Karpas-422 (cell line): Measurements from ENCODE around the gene A1BG. TPM values are rescaled to one million over a fixed set of nuclear protein-coding genes. Genes with fewer than 3 reads are reported as not detected.
"Not testable (repeated sequence)": the region's sequence is repeated elsewhere in the genome, so short reads cannot be mapped to it uniquely, and the experiment has no call there.

Source experiments
- DNase-seq: peaks from one replicate; pipeline ENCODE4 v3.0.0-alpha.2; 2015
- H2AFZ ChIP-seq: fragments of 200-600 bp; sonication (generic); 2 replicates; pipeline ENCODE4 v1.6.1; 2014; ENCODE audit warnings: antibody characterized with exemption, low read length, mixed read lengths
- H3K27ac ChIP-seq: fragments of 200-600 bp; sonication (generic); 2 replicates; pipeline ENCODE4 v1.5.1; 2014; ENCODE audit warnings: mild to moderate bottlenecking, low read length, moderate library complexity
- H3K27me3 ChIP-seq: fragments of 200-600 bp; sonication (generic); 2 replicates; pipeline ENCODE4 v1.6.1; 2014; ENCODE audit warnings: low read length, mixed read lengths
- H3K36me3 ChIP-seq: fragments of 200-600 bp; sonication (generic); 2 replicates; pipeline ENCODE4 v1.6.1; 2014; ENCODE audit warnings: low read length, mixed read lengths; ENCODE audit not compliant: insufficient read depth
- H3K4me1 ChIP-seq: fragments of 200-600 bp; sonication (generic); 2 replicates; pipeline ENCODE4 v1.6.1; 2014; ENCODE audit warnings: mild to moderate bottlenecking, low read length, mixed read lengths
- H3K4me2 ChIP-seq: fragments of 200-600 bp; sonication (generic); 2 replicates; pipeline ENCODE4 v1.6.1; 2014; ENCODE audit warnings: low read length, low read depth, mild to moderate bottlenecking; ENCODE audit not compliant: poor library complexity, severe bottlenecking
- H3K4me3 ChIP-seq: fragments of 200-600 bp; sonication (generic); 2 replicates; pipeline ENCODE4 v1.5.1; 2014; ENCODE audit warnings: mild to moderate bottlenecking, antibody characterized with exemption, low read length, mixed read lengths
- H3K79me2 ChIP-seq: fragments of 200-600 bp; sonication (generic); 2 replicates; pipeline ENCODE4 v1.6.1; 2014; ENCODE audit warnings: mild to moderate bottlenecking, low read length, mixed read lengths
- H3K9ac ChIP-seq: fragments of 200-600 bp; sonication (generic); 2 replicates; pipeline ENCODE4 v1.6.0; 2014; ENCODE audit warnings: low read length
- H3K9me2 ChIP-seq: fragments of 200-600 bp; sonication (generic), shearing (Covaris generic); replicated peaks from 2 replicates; pipeline ENCODE4 v1.6.0; 2014; ENCODE audit warnings: mild to moderate bottlenecking, low read length, moderate library complexity; ENCODE audit not compliant: insufficient read depth
- H3K9me3 ChIP-seq: fragments of 300-700, 200-600 bp; sonication (generic); 2 replicates; pipeline ENCODE4 v1.6.1; 2014; ENCODE audit warnings: low read length, mixed read lengths
- H4K20me1 ChIP-seq: fragments of 200-600 bp; sonication (generic); 2 replicates; pipeline ENCODE4 v1.6.1; 2014; ENCODE audit warnings: mild to moderate bottlenecking, antibody characterized with exemption, low read length, low read depth; ENCODE audit not compliant: insufficient read depth
- total RNA-seq: library from RNA; depleted of rRNA; stranded (reverse); fragments of >200 nt; shearing (Covaris generic); gene quantifications from 2 replicates; pipeline ENCODE4 v1.2.3, GENCODE V29; 2014; ENCODE audit warnings: low replicate concordance

Gene A1BG
- total RNA-seq, 1 experiment from 2014 or later = 52.9 TPM

- Histone ChIP-seq H3K36me3 (no peaks in the 10 kb centered on the region), H3K9me2 (no peaks in the 10 kb centered on the region), H3K9ac (no peak overlapping the region), H2AFZ (no peak overlapping the region), H3K27me3 (no peaks in the 10 kb centered on the region), H4K20me1 (no peaks in the 10 kb centered on the region), H3K4me1 (peaks cover 22% of the 10 kb centered on the region), H3K79me2 (peaks cover 38% of the 10 kb centered on the region), H3K27ac (no peak overlapping the region), H3K4me2 (no peak overlapping the region), H3K9me3 (no peaks in the 10 kb centered on the region), H3K4me3 (no peak overlapping the region)
- DNase-seq = no peak
Observed at GRCh38 chr19:58350001-58350861, 3.1 kb downstream of the A1BG start.

- Histone ChIP-seq H3K27ac (no peak overlapping the region), H3K79me2 (peaks cover 38% of the 10 kb centered on the region), H3K36me3 (no peaks in the 10 kb centered on the region), H3K27me3 (no peaks in the 10 kb centered on the region), H3K4me1 (peaks cover 22% of the 10 kb centered on the region), H3K9me3 (no peaks in the 10 kb centered on the region), H2AFZ (no peak overlapping the region), H4K20me1 (no peaks in the 10 kb centered on the region), H3K9me2 (no peaks in the 10 kb centered on the region), H3K9ac (no peak overlapping the region), H3K4me2 (peak overlapping the region; percentile 77), H3K4me3 (no peak overlapping the region)
- DNase-seq = no peak
Observed at GRCh38 chr19:58349590-58349989, 3.7 kb downstream of the A1BG start.

GRCh38 chr19:58348080-58348479, 5.2 kb downstream of the A1BG start:
- Histone ChIP-seq H3K9ac (peak overlapping the region; percentile 88), H2AFZ (peak overlapping the region; percentile 62), H3K4me2 (peak overlapping the region; percentile 77), H3K4me1 (peaks cover 22% of the 10 kb centered on the region), H3K79me2 (peaks cover 38% of the 10 kb centered on the region), H3K4me3 (peak overlapping the region; percentile 88)
- not testable (repeated sequence) for DNase-seq, H3K27ac ChIP-seq, H4K20me1 ChIP-seq, H3K36me3 ChIP-seq, H3K9me3 ChIP-seq, H3K9me2 ChIP-seq, H3K27me3 ChIP-seq

DNA sequence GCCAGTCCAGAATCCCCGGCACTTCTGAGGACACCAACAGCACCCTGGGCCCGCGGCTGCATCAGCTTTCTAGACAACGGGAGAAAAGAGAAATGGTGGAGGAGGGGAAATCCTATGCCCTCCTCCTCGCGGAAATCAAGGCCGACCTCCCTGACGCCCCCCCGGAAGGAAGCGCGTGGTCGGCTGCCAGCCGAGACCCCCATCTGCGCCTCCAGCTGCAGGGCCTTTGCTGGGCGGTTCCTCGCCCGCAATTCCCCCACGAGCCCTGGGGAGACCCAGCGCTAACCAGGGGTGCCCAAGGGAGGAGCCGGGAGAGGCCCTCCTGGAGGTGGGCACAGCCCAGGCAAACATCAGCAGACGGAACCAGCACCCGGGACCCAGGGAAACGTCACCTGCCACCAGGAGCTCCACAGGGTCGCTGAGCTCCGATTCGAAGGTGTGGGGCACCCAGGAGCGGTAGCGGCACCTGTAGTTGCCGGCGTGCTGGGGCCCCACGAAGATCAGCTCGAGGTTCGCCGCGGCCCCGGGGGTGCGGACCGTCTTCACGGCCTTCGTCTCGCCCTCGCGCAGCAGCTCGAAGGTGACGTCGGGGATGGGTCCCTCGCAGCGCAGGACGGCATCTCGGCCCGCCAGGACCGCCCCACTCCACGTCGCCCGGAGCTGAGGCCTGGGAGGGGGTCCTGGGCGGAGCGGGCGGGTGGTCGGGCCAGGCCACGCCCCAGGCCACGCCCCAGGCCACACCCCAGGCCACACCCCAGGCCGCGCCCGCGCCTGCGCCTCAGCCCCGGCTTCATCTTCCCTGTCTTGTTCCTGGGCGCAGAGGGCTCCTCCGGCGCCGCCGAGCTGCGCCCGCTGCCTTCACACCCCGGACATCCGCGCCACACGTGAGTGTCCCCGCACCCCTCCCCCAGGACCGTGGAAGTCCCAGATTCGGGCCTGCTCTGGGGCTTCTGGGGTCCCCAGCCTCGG, 6.0 kb downstream of the A1BG start:
- Histone ChIP-seq H3K4me1 (peaks cover 22% of the 10 kb centered on the region), H3K9ac (peak overlapping the region; percentile 88), H3K79me2 (peaks cover 38% of the 10 kb centered on the region), H3K36me3 (no peaks in the 10 kb centered on the region), H3K9me2 (no peaks in the 10 kb centered on the region), H3K4me2 (peak overlapping the region; percentile 77), H2AFZ (peak overlapping the region; percentile 76), H3K9me3 (no peaks in the 10 kb centered on the region), H3K27ac (no peak overlapping the region), H4K20me1 (no peaks in the 10 kb centered on the region), H3K27me3 (no peaks in the 10 kb centered on the region), H3K4me3 (peak overlapping the region; percentile 88)
- peak; percentile 95 for DNase-seq

- no peak overlapping the region for H3K4me3 ChIP-seq
- DNase-seq = no peak
- H3K4me2 ChIP-seq = no peak overlapping the region
- H3K9me3 ChIP-seq = no peaks in the 10 kb centered on the region
- H3K79me2 ChIP-seq = peaks cover 32% of the 10 kb centered on the region
- H3K27ac ChIP-seq = no peak overlapping the region
- H3K9ac ChIP-seq = no peak overlapping the region
- no peaks in the 10 kb centered on the region for H3K9me2 ChIP-seq
- H3K27me3 ChIP-seq = no peaks in the 10 kb centered on the region
- no peaks in the 10 kb centered on the region for H3K36me3 ChIP-seq
- peaks cover 22% of the 10 kb centered on the region for H3K4me1 ChIP-seq
- no peak overlapping the region for H2AFZ ChIP-seq
- no peaks in the 10 kb centered on the region for H4K20me1 ChIP-seq
Observed at GRCh38 chr19:58345558-58345957, 7.7 kb downstream of the A1BG start.

DNA sequence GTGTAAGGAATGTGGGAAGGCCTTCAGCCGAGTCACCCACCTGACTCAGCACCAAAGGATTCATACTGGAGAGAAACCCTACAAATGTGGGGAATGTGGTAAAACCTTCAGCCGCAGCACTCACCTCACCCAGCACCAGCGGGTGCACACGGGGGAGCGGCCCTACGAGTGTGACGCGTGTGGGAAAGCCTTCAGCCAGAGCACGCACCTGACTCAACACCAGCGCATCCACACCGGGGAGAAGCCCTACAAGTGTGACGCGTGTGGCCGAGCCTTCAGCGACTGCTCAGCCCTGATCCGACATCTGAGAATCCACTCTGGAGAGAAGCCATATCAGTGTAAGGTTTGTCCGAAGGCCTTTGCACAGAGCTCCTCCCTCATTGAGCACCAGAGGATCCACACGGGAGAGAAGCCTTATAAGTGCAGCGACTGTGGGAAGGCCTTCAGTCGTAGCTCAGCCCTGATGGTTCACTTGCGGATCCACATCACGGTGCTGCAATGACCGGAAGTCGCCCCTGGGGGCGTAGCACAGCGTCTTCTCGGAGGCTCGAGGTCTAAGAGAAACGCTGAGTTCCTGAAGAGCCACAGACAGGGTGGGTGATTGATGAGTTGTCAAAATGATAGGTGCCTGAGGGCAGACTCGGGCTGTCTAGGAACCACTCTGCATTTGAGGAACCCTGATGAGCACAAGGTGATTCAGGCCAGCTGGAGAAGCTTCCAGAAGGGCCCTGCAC, 14.3 kb downstream of the A1BG start:
- Histone ChIP-seq H3K27me3 (no peaks in the 10 kb centered on the region), H3K36me3 (peaks cover 23% of the 10 kb centered on the region), H3K4me1 (no peaks in the 10 kb centered on the region), H3K4me2 (no peak overlapping the region), H3K4me3 (no peak overlapping the region), H3K27ac (no peak overlapping the region), H3K9me2 (no peaks in the 10 kb centered on the region), H4K20me1 (no peaks in the 10 kb centered on the region), H3K9ac (no peak overlapping the region), H2AFZ (no peak overlapping the region), H3K9me3 (no peaks in the 10 kb centered on the region), H3K79me2 (0 out of 2 replicates have a peak, but pooled peaks cover under 1% of the 10 kb centered on the region)
- DNase-seq = no peak

DNA sequence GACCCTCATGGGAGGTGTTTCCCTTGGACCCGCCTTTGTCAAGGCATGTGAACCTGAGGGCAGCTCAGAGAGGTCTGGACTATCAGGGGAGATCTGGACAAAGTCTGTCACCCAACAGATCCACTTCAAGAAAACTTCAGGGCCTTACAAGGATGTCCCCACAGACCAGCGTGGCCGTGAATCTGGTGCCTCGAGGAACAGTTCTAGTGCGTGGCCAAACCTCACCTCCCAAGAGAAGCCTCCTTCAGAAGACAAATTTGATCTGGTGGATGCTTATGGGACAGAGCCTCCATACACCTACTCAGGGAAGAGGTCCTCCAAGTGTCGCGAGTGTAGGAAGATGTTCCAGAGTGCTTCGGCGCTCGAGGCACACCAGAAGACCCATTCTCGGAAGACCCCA, 15.0 kb downstream of the A1BG start:
- H3K4me2 ChIP-seq = no peak overlapping the region
- H3K36me3 ChIP-seq = peaks cover 23% of the 10 kb centered on the region
- no peak overlapping the region for H3K27ac ChIP-seq
- no peaks in the 10 kb centered on the region for H3K9me3 ChIP-seq
- H3K27me3 ChIP-seq = no peaks in the 10 kb centered on the region
- peaks cover 3% of the 10 kb centered on the region; the same call in 1 of the 2 replicates for H3K79me2 ChIP-seq
- no peaks in the 10 kb centered on the region for H3K4me1 ChIP-seq
- H3K4me3 ChIP-seq = no peak overlapping the region
- H3K9ac ChIP-seq = no peak overlapping the region
- H4K20me1 ChIP-seq = no peaks in the 10 kb centered on the region
- no peaks in the 10 kb centered on the region for H3K9me2 ChIP-seq
- no peak overlapping the region for H2AFZ ChIP-seq
- DNase-seq = no peak
